ENCODE measurements around the gene ZGLP1.

Gene ZGLP1

DNA sequence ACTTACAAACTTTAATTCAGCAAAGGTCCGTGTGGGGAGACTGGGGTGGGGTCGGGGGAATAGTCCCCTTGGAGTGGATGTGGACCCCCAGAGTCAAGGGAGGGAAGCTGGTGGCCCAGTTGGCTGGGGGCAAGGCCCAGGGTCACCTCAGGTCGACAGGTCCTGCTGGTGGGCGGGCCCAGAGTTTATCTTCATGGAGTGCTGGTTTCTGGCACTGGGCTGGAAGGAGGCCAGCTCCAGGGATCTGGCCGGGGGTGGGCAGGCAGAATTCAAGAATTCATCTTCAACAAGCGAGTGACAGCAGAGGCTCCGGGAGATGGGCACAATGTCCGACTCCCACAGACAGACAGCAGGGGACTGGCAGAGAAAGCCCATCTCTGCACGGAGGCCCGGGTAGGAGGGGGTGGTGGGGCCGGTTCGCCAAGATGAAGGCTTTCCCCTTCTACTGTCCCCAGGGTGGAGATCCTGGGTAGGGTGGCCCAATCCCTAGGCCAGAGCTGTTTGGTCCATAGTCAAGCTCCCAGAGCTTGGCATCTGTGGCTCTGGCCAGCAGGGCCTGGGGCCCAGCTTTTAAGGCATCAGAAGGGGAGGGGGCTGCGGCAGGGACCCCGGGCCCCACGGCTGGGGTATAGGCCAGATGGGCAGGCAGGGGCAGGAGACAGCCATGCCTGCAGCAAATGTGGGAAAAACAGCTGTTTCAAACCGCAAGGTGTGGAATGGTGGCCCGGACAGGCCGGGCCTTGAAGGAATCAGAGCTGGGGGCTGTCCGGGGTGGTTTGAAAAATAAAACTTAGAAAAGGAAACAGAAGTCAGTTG, 6.8 kb upstream of the ZGLP1 start:
- no peak for TF ChIP-seq CTCF (IDR thresholded peaks at IDR 0.05)
- Mint-ChIP-seq H3K9me3 (no peaks in the 10 kb centered on the region), H3K27ac (peak overlapping the region; percentile 92), H3K4me3 (peak overlapping the region; percentile 94), H3K27me3 (ENCODE audit: low read depth, poor library complexity) (no peaks in the 10 kb centered on the region), H3K4me1 (peaks cover 23% of the 10 kb centered on the region), H3K36me3 (ENCODE audit: low read depth) (peaks cover 19% of the 10 kb centered on the region)
- DNase-seq, result no peak

DNA sequence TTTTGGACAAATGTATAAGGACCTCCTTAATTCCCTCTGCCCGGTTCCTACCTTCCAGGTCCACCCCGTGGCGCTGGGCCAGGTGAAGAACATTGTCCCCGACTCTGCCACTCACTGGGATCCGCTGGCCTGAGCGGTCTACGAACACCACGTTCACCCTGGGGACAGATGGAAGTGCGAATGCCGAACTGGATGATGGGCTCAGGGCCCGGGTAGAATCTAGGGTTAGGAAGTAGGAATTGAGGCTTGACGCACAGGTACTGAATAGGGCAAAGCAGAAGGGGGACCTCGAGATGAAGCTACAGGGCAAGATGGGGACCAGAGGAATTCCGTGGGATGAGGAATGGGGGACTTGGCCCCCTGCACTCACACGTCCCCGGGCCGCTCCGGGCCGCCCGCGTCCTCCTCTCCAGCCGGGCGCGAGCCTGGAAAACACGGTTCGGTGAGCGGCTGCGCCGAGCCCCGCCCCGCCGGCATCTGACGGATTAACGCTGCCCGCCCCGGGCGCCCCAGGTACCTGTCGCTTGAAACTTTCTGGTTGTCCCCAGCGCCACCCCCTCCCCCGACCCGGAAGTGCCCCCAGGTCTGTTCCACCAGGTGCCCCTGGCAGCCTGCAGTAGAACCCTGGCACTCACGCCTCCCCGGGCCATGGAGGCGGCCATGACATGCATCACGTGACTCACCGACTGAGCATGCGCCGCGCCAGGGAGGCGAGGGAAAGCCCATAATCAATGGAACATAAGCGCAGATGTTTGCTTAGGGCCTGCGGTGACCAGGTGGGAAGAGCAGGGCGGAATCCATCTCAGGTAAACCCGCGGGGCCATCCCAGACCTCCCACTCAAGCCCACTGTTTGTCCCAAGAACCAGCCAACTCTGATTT, 6.0 kb upstream of the ZGLP1 start, which contains the start of gene FDX2:
Gene FDX2, minus strand, starts transcription at position 681 of the 880 bp plus-strand sequence. Its CDS starts 19 bp downstream, at position 662.
- peaks cover 19% of the 10 kb centered on the region for H3K36me3 Mint-ChIP-seq (ENCODE audit: low read depth)
- H3K4me3 Mint-ChIP-seq, result peak within 1 kb of the TSS; percentile 94
- H3K27ac Mint-ChIP-seq, result peak within 1 kb of the TSS; percentile 92
- H3K27me3 Mint-ChIP-seq (ENCODE audit: low read depth, poor library complexity), result no peaks in the 10 kb centered on the region
- no peaks in the 10 kb centered on the region for H3K9me3 Mint-ChIP-seq
- TF ChIP-seq CTCF (IDR thresholded peaks at IDR 0.05), result no peak
- peak; percentile 96 for DNase-seq
- peaks cover 23% of the 10 kb centered on the region for H3K4me1 Mint-ChIP-seq

DNA sequence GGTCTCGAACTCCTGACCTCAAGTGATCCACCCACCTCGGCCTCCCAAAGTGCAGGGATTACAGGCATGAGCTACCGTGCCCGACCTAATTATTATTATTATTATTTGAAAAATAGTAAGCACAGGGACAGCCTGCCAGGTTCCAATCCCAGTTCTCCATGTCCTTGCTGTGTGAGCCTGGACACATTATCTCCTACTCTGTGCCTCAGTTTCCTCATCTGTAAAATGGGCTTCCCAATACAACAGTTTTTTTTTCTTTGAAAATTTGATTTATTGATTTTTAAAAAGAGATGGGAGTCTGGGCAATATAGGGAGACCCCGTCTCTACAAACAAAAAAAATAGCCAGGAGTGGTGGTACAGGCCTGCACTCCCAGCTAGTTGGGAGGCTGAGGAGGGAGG, 3.3 kb downstream of the ZGLP1 start:
- H3K27ac Mint-ChIP-seq, result no peak overlapping the region
- no peak for TF ChIP-seq CTCF (IDR thresholded peaks at IDR 0.05)
- no peak overlapping the region for H3K4me3 Mint-ChIP-seq
- no peaks in the 10 kb centered on the region for H3K9me3 Mint-ChIP-seq
- no peak for DNase-seq
- H3K4me1 Mint-ChIP-seq, result peaks cover 17% of the 10 kb centered on the region
- H3K36me3 Mint-ChIP-seq (ENCODE audit: low read depth), result peaks cover 5% of the 10 kb centered on the region
- H3K27me3 Mint-ChIP-seq (ENCODE audit: low read depth, poor library complexity), result peaks cover 14% of the 10 kb centered on the region

DNA sequence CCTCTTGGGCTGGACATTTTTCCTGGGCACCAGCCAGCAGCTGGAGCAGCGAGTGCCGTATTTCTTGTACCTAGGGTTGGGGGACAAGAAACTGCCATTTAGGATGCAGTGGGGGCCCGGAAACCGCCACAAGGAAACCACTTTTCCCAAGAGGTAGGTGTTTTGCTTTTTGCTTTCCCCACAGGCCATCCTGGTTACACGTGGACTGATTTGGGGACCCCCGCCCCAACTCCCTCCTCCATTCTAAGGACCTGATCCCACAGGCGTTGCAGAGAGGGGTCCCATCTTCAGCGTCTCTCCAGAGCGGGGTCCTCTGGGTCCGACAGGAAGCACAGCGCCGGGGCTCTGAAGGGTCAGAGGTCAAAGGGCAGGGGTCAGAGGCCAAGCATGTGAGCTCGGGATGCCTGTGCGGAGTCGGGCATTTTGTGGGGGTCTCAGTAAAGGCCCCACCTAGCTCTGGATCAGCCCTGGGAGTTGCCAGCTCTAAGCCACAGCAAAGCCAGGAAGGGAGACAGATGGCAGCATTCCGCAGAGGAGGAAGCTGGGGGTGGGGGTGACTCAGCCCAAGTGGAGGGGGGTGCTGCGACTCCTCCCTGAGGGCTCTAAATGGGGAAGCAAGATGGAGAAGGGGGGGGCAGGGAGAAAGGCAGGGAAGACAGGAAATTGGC, 4.3 kb downstream of the ZGLP1 start:
- Mint-ChIP-seq H3K4me1 (peaks cover 17% of the 10 kb centered on the region), H3K9me3 (no peaks in the 10 kb centered on the region), H3K27me3 (ENCODE audit: low read depth, poor library complexity) (peaks cover 17% of the 10 kb centered on the region), H3K36me3 (ENCODE audit: low read depth) (peaks cover 5% of the 10 kb centered on the region), H3K4me3 (no peak overlapping the region), H3K27ac (no peak overlapping the region)
- DNase-seq, result no peak
- no peak for TF ChIP-seq CTCF (IDR thresholded peaks at IDR 0.05)

GRCh38 chr19:10299545-10300458, 9.8 kb downstream of the ZGLP1 start:
- Mint-ChIP-seq H3K27ac (no peak overlapping the region), H3K4me3 (no peak overlapping the region), H3K27me3 (ENCODE audit: low read depth, poor library complexity) (peaks cover 69% of the 10 kb centered on the region), H3K36me3 (ENCODE audit: low read depth) (no peaks in the 10 kb centered on the region), H3K4me1 (peaks cover 23% of the 10 kb centered on the region), H3K9me3 (no peaks in the 10 kb centered on the region)
- no peak for TF ChIP-seq CTCF (IDR thresholded peaks at IDR 0.05)
- no peak for DNase-seq

All from nephron progenitor cell (in vitro differentiated cells).